HG03108 (cell line): ENCODE measurements around the gene TGM2.

Experiments
- ATAC-seq: cut with Tn5 transposase; IDR thresholded peaks from one replicate; pipeline ENCODE4 v1.9.1; 2021; ENCODE audit warnings: moderate library complexity; ENCODE audit not compliant: unreplicated experiment

TGM2 gene

DNA sequence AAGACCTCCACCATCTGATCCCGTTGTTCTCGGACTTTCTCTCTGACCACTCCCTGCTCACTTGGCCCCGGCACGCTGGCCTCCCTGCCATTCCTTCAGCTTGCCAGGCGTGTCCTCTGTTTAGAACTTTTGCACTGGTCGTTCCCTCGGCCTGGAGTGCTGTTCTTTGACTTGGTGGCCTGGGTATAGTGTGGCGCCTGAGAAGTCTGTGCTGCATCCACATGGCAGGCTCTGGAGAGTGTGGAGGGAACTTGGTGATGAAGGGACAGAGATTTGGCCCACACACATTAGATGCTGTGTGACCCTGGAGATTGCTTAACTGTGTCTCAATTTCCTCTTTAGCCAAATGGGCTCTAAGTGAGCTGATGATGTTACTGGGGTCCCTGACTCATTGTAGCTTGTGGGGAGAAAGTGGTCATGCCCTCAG, 13.0 kb upstream of the TGM2 start:
- ATAC-seq, result no peak

DNA sequence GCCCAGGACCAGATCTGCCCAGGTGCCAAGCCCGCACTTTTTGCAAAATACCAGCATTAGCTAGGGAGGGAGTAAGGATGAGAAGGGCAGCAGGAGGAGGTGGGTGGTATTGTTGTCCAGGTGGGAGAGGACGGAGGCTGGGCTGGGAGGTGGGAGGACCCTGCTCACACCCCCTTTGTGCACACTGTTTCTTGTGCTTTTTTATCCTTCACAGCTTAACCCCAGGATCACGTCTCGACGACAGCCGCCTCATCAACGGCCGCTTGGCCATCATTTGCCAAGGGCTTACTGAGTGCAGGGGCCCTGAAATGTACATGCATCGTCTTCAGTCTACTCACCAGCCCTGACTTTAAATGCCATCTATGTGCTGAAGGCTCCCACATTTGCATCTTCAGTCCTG, 12.1 kb upstream of the TGM2 start:
- no peak for ATAC-seq

DNA sequence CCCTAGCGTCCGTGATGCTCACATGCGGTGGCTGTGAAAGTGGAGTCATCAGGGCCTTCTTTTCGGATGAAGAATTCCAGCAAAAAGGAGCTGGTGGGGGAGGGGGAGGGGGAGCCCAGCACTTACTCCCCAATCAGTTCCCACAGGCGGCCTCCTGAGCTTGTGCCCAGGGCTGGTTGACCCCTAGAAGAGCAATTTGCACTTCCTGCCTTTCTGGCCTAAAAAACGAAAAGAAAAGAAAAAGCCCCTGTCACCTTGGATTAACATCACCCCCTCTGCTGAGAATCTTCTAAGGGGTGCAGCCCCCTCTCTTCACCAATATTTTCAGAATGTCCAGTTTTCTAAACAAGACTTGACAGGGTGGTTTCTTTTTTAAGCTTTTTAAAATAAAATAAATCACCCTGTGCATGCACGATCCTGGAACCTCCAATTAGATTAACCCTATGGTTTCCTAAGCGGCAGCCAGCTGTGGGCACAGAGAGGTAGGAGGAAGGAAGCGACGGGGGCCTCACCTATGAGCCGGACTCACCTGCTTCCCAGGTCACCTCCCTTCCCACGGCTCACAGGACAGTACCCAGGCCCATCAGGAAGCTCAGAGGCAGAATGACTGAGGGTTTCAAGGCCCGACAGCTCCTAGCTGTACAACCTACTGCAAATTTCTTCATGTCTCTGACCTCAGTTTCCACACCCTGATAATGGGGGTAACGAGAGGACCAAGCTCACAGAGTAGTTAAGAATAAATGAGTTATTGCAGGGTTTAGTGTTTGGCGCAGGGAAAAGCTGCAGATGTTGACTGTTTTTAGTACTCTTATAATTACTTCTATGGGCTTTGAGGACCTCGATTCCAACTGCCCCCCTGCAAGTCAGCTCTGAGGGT, 10.5 kb upstream of the TGM2 start:
- ATAC-seq, result no peak

DNA sequence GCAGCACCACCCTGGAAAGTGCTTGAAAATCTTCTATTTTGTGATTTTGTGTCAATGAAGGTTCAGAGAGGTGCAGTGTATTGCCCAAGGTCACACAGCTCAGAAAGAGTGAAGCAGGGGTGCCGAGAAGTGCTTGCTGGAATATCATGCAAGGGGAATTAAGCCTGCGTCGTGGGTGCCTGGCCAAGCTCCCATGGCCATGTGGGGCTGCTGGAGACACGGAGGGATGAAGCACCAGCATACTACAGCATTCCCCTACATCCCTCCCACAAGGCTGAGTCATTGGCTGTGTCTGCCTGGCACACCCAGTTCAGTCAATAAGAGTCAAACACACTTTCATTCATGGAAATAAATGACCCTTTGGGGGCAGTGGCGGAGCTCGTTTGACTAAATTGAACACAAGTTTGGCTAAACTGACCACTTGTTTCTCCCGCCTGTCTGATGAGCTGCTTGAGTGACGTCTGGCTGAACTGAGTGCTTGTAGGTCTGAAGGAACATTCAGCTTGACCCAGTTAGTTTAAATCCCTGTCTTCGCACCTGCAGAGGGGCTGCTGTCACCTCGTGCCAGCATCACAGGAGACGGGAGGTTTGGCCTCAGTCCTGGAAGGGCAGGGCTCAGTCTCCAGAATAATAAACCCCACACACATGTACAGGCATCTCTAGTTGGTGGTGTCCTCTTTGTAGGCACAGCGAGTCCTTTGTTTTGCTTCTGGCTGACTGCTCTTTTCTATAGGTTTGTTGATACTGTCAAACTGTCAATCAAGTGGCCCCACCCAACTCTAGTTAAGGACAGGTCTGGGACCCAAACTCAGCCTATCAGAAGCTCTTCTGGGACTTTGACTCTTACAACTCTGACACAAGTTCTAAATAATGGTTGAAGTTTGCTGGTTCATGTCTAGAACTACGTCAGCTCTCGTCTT, 8.4 kb upstream of the TGM2 start:
- ATAC-seq, result no peak

DNA sequence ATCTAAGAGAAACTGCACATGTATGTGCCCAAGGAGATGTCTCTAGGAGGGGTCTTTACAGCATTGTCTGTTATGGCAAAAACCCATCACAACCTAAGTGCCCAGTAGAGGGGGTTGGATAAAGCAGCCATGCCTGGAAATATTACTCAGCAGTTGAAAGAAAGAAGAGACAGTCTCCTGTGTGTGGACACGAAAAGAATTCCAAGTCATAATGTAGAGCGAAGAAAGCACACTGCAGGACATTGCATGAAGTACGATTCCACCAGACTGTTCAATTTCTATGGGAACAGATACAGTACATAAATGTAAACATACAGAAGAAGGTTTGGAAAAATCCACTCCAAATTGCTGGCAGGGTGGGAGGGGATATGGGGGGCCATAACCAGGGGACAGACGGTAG, 7.3 kb upstream of the TGM2 start:
- no peak for ATAC-seq

DNA sequence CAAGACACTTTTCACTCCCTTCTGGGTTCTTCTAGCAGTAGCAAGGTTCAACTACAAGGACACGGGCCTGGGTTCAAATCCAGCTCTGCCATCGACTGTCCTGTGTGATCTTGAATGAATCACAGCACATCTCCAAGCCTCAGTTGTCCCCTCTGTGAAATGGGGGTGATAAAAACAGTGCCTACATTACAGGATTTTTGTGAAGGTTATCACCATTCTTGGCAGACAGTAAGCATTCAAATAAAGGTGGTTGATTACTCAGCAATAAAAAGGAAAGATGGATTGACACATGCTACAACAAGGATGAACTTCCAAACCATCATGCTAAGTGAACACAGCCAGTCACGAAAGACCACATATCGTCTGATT, 6.6 kb upstream of the TGM2 start:
- ATAC-seq, result no peak

DNA sequence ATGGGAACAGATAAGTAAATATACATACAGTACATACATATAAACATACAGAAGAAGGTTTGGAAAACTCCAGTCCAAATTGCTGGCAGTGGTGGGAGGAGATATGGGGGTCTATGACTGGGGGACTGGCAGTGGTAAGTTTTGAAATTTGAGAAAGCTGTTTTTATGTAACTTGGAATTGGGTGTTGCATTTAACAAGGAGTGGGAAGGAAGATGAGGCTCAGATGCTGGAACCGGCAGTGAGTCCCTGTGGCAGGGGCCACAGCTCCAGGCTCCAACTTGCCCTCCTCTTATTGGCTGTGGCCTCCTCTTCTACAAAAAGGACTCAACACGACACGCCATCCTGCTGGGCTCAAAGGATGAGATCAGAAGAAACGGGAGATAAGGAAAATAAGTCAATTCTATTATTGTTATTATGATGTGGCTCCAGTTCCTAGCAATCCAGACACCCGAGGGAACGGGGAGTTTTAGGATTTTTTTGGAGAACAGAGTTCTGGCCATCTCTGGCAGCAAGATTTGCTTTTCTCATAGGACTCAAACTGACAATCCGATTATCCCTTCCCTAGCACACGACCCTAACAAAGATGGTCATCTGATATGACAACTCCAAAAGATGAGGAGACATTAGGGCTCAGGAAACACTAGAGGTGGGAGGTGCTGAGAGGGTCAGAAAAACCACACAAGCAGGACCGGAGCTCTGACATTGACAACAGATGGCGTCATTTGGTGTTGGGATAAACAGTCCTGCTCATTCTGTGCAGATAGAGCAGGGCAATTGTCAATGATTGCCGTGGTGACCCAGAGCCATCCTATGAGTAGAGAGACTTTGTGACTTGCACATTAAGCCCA, 6.0 kb upstream of the TGM2 start:
- ATAC-seq, result no peak

DNA sequence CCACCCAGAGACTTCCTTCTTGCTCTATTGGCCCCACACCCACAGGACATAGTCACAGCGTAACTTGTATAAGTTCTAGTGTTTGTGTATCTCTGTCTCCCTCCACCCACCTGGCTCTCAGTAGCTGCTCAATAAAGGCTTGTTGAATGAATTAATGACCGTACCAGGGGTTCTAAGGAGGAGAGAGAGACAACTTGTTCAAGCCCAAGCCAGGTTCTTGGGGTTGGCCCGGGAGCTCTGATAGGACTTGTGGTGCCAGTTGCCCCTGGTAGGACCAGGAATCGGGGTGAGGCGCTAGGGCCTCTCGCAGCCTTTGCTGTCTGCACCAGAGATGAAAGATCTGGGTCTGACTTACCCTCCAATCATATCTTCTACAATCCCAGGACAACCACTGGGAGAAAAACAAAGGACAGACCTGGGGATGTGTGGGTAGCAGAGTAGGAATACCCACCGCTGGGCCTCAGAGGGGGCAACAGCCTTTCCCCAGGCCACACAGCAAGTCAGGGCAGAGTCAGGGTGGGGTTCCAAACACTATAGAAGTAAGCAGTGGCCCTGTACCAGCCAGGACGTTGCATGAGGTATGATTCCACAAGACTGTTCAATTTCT, 5.3 kb upstream of the TGM2 start:
- no peak for ATAC-seq

DNA sequence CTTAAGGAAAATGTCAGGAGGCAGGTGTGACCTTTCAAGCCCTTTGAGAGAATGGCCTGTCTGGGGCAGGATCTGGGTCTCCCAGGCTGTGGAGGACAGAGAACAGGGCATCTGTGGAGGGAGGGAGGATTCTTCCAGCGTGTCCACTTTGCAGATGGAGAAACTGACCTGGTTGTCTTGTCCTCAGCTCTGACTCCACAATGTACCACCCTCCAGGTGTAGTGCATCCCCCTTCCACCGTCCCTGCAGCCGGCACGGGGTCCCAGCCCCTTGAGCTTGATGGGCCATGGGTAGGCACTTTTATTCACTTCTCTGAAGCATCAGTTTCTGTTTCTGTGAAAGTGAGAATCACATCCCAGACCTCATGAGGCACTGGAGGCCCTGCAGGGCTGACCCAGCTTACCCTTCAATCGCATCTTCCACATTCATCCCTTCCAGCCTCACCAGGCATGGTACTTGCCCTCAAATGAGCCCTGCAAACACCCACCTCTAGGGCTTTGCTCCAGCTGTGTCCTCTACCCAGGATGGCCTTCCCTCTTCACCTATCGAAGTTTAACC, 4.6 kb upstream of the TGM2 start:
- ATAC-seq, result no peak

DNA sequence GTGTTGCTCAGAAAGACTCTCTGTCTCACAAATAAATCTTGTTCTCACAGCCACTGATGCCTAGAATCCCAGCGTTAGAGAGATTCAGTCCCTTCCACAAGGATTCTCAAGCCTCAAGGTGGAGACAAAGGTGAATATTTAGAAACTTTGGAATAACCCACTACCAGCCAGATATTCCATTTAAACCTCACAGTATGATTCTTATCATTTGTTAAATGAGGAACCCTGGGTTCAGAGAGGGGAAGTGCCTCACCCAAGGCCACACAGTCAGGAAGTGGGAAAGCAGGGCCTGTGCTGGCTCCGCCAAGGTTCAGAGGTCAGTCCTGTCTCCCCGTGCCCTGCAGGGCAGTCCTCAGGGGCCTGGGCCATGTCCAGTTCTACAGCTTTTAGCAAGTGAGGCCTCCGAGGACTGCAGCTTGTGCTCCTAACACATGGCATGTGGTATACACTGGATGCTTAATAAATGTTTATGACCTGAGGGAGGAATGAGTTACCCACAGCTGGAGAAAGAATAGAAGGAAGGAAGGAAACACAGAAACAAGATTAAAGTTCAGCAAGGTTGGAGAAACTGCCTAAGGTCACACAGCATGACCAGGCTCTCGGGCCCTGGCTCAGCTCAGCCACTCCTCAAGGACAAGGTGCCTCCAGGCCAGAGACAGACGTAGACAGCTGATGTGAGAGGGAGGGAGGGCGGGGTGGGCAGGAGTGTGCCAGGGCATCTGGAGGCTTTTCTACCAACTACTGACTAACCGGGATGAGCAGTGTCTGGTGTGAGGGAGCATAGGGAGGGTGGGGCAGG, 3.9 kb upstream of the TGM2 start:
- ATAC-seq, result no peak

DNA sequence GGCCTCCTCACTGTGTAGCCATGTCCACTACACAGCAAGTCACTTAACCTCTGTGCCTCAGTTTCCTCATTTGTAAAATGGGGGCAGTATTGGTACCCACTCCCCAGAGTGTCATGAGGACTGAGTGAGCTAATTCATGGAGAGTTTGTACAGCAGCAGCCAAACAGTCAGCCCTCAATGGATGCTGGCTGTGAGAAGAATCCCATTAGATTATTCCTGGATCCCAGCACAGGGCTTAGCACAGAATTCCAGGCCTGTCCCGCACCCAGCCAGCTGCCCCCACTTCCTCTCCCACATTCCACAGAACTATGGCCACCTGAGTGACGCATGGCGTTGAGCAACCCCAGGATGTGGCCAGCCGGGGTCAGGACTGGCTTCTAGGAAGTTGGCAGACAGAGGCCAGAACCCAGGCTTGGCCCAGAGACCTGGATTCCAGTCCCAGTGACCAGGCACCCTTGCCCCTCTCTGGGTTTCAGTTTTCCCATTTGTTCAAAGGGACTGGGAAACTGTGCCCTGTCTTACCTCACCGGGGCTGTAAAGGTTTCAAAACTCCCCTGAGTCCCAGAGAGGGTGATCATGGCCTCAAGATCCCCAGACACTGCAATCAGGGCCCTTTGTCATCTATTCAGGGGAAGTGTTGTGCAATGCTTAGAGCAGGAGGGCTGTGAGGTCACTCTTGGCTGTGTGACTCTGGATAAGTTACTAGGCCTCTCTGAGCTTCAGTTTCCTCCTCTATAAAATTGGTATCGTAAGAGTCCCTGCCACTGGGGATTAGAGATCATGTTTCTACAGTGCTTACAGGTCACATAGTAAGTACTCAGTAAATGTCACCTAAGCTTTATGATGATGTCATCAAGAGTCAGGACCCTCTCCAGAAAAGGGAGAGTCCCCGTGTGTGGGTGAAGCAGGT, 3.0 kb upstream of the TGM2 start:
- no peak for ATAC-seq

DNA sequence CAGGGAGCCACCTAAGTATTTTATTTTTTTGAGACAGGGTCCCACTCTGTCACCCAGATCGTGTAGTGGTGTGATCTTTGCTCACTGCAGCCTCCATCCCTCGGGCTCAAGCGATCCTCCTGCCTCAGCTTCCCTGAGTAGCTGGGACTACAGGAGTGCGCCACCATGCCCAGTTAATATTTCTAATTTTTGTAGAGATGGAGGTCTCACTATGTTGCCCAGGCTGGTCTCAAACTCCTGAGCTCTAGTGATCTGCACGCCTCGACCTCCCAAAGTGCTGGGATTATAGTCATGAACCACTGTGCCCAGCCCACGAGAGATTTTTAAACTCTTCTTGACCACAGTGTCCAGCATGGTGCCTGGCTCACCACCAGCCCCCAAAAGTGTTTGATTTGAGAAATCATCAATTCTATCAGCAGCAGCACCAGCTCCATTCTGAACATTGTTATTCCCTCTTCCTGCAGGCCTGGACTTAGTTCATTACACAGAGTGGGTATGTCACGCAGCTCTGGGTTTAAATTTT, 2.3 kb upstream of the TGM2 start:
- ATAC-seq, result no peak

DNA sequence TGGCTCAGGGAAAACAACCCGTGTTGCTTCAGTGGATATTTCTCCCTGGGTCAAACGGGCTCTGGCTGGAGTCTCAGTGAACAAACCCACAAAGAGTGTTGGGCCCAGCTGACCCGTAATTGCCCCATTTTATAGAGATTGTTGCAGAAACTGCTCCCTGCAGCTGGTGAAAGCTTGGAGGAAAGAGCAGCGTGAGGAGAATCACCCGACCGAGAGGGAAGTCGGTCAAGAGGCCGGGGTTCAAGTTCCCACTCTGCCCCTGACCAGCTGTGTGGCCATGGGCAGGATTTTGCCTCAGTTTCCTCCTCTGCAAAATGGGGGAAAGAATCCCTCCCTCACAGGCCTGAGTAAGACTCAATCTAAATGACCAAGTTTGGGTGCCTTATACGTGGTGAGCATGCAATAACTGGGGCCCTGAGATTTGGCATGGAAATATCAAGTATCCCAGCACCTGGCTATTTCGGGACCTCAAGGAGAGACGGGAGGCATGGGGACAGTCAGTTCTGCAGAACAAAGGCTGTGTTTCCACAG, 1.7 kb upstream of the TGM2 start:
- no peak for ATAC-seq

DNA sequence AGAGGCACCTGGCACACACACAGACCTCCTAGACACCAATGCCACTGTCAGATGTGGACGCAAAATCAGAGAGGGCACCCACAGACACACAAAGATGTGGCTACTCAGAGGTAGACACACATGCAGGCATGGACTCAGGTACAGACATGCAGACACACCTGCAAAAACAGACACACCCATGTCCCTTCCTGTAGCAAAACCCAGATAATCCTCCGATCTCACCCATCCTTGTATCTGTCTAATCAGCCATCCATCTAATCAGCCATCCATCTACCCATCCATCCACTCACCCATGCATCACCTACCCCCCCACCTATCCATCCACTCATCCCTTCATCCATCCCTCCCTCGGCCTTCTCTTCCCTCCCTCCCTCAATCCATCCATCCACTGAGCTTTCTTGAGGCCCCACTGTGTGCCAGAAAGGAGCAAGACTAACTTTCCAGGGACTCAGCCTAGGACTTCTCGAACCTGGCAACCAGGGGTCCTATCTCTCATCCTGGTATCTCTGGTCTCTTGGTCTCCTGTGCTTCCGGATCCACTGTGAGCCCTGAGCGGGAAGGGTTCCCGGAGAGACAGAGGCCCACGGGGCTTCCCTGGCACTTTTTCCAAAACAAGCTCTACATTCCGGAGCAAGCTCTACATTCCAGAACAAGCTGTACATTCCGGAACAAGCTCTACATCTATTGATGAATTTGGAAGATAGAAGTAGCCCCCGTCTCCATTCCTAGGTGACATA, 1.1 kb upstream of the TGM2 start:
- ATAC-seq, result no peak

DNA sequence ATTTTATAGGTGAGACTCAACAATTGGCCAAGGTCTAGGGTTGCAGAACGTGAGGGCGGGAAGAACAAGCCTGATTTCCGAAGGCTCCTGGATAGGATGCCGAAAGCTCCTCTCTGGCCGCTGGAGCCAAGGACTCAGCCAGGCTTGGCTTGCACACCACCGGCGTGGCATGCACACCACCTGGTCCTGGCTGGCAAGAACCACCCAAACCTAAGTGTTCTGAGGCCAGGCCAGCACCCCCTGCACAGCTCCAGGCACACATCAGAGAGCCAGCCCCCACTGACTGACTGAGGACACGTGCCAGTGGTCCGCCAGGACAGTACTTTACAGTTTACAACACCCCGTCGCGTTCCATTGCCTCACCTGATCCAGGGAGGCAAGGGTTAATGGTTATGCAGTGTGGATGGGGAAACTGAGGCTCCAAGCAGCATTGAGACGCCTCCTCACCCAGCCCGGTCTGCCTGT, 414 bp downstream of the TGM2 start:
- ATAC-seq, result no peak

DNA sequence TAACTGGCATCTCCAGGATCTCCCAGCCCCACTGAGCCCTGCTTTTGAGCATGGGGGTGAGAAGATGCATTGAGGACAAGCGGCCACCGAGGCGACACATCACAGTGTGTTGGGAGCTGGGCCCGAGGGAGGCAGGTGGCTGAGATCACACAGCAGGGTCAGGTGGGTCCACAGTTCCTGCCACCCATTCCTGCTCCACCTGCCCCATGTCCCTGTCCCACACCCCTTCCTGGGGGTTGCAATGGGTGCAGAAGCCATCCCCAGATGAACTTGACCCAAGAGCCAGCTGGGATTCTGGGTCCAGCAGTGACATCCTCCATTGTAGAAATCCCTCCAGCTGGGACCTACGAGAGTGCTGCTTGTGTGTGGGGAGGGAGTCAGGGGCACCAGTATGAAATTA, 1.0 kb downstream of the TGM2 start:
- no peak for ATAC-seq
